Stimulated activated CD8-positive, alpha-beta memory T cell treated with anti-CD3 and anti-CD28 coated beads, Interleukin-4, amount 100 ng/mL, for 24 hours (primary cell): ENCODE measurements around the gene MS4A4E.
"Not testable (repeated sequence)": the region's sequence is repeated elsewhere in the genome, so short reads cannot be mapped to it uniquely, and the experiment has no call there.

ENCODE experiments used
- DNase-seq: peaks from one replicate; pipeline ENCODE4 v3.0.0-alpha.2; 2020; ENCODE audit warnings: low read depth

MS4A4E gene

GRCh38 chr11:60242740-60243239 is at the start of gene MS4A4E:
Gene MS4A4E, minus strand, starts transcription at chr11:60243137. Its CDS starts 13,082 bp downstream, at chr11:60230055.
- no peak for DNase-seq

GRCh38 chr11:60292145-60292544 is 49.2 kb upstream of the MS4A4E start:
- no peak for DNase-seq

GRCh38 chr11:60288531-60288930 is 45.6 kb upstream of the MS4A4E start:
- no peak for DNase-seq

GRCh38 chr11:60285411-60286126 is 42.6 kb upstream of the MS4A4E start:
- not testable (repeated sequence) for DNase-seq

- DNase-seq = no peak
Measured at GRCh38 chr11:60282286-60282685, 39.3 kb upstream of the MS4A4E start.

- DNase-seq = no peak
Measured at GRCh38 chr11:60281485-60281884, 38.5 kb upstream of the MS4A4E start.

GRCh38 chr11:60280412-60280811 is 37.5 kb upstream of the MS4A4E start, which contains the start of gene MS4A4A:
Gene MS4A4A, plus strand, starts transcription at chr11:60280666. Its CDS starts 10 bp downstream, at chr11:60280676.
- no peak for DNase-seq

- DNase-seq = no peak
Measured at GRCh38 chr11:60274416-60274815, 31.5 kb upstream of the MS4A4E start.

- DNase-seq = no peak
Measured at GRCh38 chr11:60265373-60266214, 22.7 kb upstream of the MS4A4E start.

- no peak for DNase-seq
Measured at GRCh38 chr11:60264644-60265043, 21.7 kb upstream of the MS4A4E start.

GRCh38 chr11:60263402-60263801 is 20.5 kb upstream of the MS4A4E start:
- DNase-seq = no peak

GRCh38 chr11:60261014-60261413 is 18.1 kb upstream of the MS4A4E start:
- no peak for DNase-seq

- DNase-seq = no peak
Measured at GRCh38 chr11:60257956-60258722, 15.2 kb upstream of the MS4A4E start.

- DNase-seq = no peak
Measured at GRCh38 chr11:60252213-60253108, 9.5 kb upstream of the MS4A4E start.

GRCh38 chr11:60251485-60252212 is 8.7 kb upstream of the MS4A4E start:
- no peak for DNase-seq

- no peak for DNase-seq
Measured at GRCh38 chr11:60241786-60242185, 1.2 kb downstream of the MS4A4E start.

GRCh38 chr11:60240662-60241061 is 2.3 kb downstream of the MS4A4E start:
- no peak for DNase-seq

- no peak for DNase-seq
Measured at GRCh38 chr11:60235321-60235720, 7.6 kb downstream of the MS4A4E start.

- no peak for DNase-seq
Measured at GRCh38 chr11:60230681-60231080, 12.3 kb downstream of the MS4A4E start.

GRCh38 chr11:60222141-60222540 is 20.8 kb downstream of the MS4A4E start:
- no peak for DNase-seq
